Effector CD4-positive, alpha-beta T cell (primary cell): ENCODE results near the gene SLC24A3.

Source experiments
- DNase-seq: peaks from one replicate; pipeline ENCODE4 v3.0.0-alpha.2; 2020

SLC24A3 gene

GRCh38 chr20:19758501-19759331, 546.3 kb downstream of the SLC24A3 start:
- DNase-seq, result no peak

- DNase-seq, result no peak
Measured at GRCh38 chr20:19760371-19760721, 547.9 kb downstream of the SLC24A3 start.

- no peak for DNase-seq
Measured at GRCh38 chr20:19761326-19761725, 548.9 kb downstream of the SLC24A3 start.

- DNase-seq, result no peak
Measured at GRCh38 chr20:19761841-19762240, 549.4 kb downstream of the SLC24A3 start.

- no peak for DNase-seq
Measured at GRCh38 chr20:19764207-19764606, 551.8 kb downstream of the SLC24A3 start.

GRCh38 chr20:19765266-19765665, 552.8 kb downstream of the SLC24A3 start:
- DNase-seq, result no peak

GRCh38 chr20:19765913-19766312, 553.5 kb downstream of the SLC24A3 start:
- no peak for DNase-seq

- DNase-seq, result no peak
Measured at GRCh38 chr20:19767070-19767469, 554.6 kb downstream of the SLC24A3 start.

- DNase-seq, result no peak
Measured at GRCh38 chr20:19768325-19768842, 555.9 kb downstream of the SLC24A3 start.

GRCh38 chr20:19769507-19769906, 557.1 kb downstream of the SLC24A3 start:
- no peak for DNase-seq

GRCh38 chr20:19770375-19770774, 557.9 kb downstream of the SLC24A3 start:
- no peak for DNase-seq

GRCh38 chr20:19771031-19771430, 558.6 kb downstream of the SLC24A3 start:
- no peak for DNase-seq
